K562 (cell line): ENCODE data around the gene RNF19B. TPM values are rescaled to one million over a fixed set of nuclear protein-coding genes. Genes with fewer than 3 reads are reported as not detected.
A peak's percentile ranks its signal among the peaks of the same experiment; 100 is the strongest.

Experiments used
- ATAC-seq: fragments of 200-7000 bp; cut with Tn5 transposase; 3 replicates; pipeline ENCODE4 v1.9.1; 2020; ENCODE audit warnings: moderate library complexity
- BruUV-seq: library from RNA; stranded (reverse); fragments of 400-500 nt; replicated peaks from 2 replicates; lab custom pipeline; 2021; lab: Mats Ljungman, UMichigan
- CTCF ChIA-PET: fragments of 300-600 bp; formaldehyde crosslinking; extraction: SDS; loops from one replicate; lab custom pipeline; 2021; ENCODE audit warnings: low intra/inter-chr PET ratio; lab: Yijun Ruan, JAX
- POLR2A ChIA-PET: fragments of 300-600, 350-650 bp; sonication (Branson Sonifier 250); formaldehyde crosslinking; extraction: SDS; loops from one replicate; lab custom pipeline; 2021; ENCODE audit warnings: antibody characterized with exemption, inconsistent platforms; lab: Yijun Ruan, JAX
- DNase-seq, 4 experiments: peaks; one replicate each; pipeline versions ENCODE4 v3.0.0 to v3.0.0-alpha.2; 2011 to 2018; ENCODE audit warnings: low spot score in 3 of 4, mixed read lengths in 3 of 4; ENCODE audit errors: extremely low read depth in 1 of 4
- FAIRE-seq: peaks from 2 replicates; lab custom pipeline; 2011; peaks lifted over from hg19 to GRCh38; lab: Jason Lieb, UNC
- H2AFZ ChIP-seq: 2 replicates; pipeline ENCODE4 v1.6.0; 2011; ENCODE audit warnings: low read depth, low read length, control low read depth, inconsistent platforms
- H3K27ac ChIP-seq: fragments of 200-600 bp; 3 replicates; pipeline ENCODE4 v1.8.0; 2011; ENCODE audit warnings: low read depth, mild to moderate bottlenecking, control low read depth, inconsistent platforms, low read length, moderate library complexity, mixed read lengths; ENCODE audit errors: extremely low read depth
- H3K27me3 ChIP-seq, 2 experiments: fragments of 300-600 bp in 1 of 2; 2 replicates in 1 of 2; 3 replicates in 1 of 2; pipeline versions ENCODE4 v1.6.0 to v1.8.0; 2011; ENCODE audit warnings: inconsistent platforms in 2 of 2, low read length in 2 of 2, mild to moderate bottlenecking in 1 of 2, mixed read lengths in 1 of 2, moderate library complexity in 1 of 2; ENCODE audit not compliant: control insufficient read depth in 2 of 2, insufficient read depth in 2 of 2
- H3K36me3 ChIP-seq: fragments of 300-600 bp; 3 replicates; pipeline ENCODE4 v1.8.0; 2011; ENCODE audit warnings: mild to moderate bottlenecking, low read length, inconsistent platforms; ENCODE audit not compliant: control insufficient read depth, insufficient read depth
- H3K4me1 ChIP-seq, 2 experiments: fragments of 200-600 bp in 1 of 2; replicated peaks in 1 of 2; 2 replicates in 1 of 2; 3 replicates in 1 of 2; pipeline versions ENCODE4 v1.5.1 to v1.8.0; 2011; ENCODE audit warnings: inconsistent platforms in 2 of 2, low read length in 2 of 2, mild to moderate bottlenecking in 1 of 2, mixed read lengths in 1 of 2, moderate library complexity in 1 of 2; ENCODE audit not compliant: control insufficient read depth in 2 of 2, insufficient read depth in 2 of 2
- H3K4me2 ChIP-seq: 2 replicates; pipeline ENCODE4 v1.6.1; 2011; ENCODE audit warnings: low read length, control low read depth, inconsistent platforms, mixed read lengths; ENCODE audit not compliant: insufficient read depth
- H3K4me3 ChIP-seq: fragments of 200-600 bp; sonication (generic), shearing (Covaris generic); 2 replicates; pipeline ENCODE4 v1.5.1; 2016; ENCODE audit warnings: control low read depth, inconsistent platforms
- H3K79me2 ChIP-seq: fragments of 200-600 bp; 3 replicates; pipeline ENCODE4 v1.8.0; 2011; ENCODE audit warnings: low read length, inconsistent platforms; ENCODE audit not compliant: control insufficient read depth, insufficient read depth
- H3K9ac ChIP-seq, 2 experiments: 2 replicates each; pipeline versions ENCODE4 v1.6.0 to v1.6.1; 2011; ENCODE audit warnings: low read depth in 2 of 2, low read length in 2 of 2, control low read depth in 1 of 2, inconsistent platforms in 1 of 2, mild to moderate bottlenecking in 1 of 2, mixed read lengths in 1 of 2; ENCODE audit not compliant: insufficient read depth in 1 of 2
- H3K9me1 ChIP-seq: one replicate; pipeline ENCODE4 v1.6.0; 2011; ENCODE audit warnings: inconsistent platforms, mild to moderate bottlenecking, low read length, moderate library complexity; ENCODE audit not compliant: control insufficient read depth, insufficient read depth
- H3K9me3 ChIP-seq: replicated peaks from 2 replicates; pipeline ENCODE4 v1.5.1; 2011; ENCODE audit warnings: low read depth, low read length, inconsistent platforms; ENCODE audit not compliant: control insufficient read depth, insufficient read depth
- H4K20me1 ChIP-seq: replicated peaks from 2 replicates; pipeline ENCODE4 v1.6.1; 2011; ENCODE audit warnings: low read length, inconsistent platforms, mixed read lengths; ENCODE audit not compliant: control insufficient read depth, insufficient read depth
- JUN ChIP-seq, 2 experiments: sonication (generic) in 1 of 2; formaldehyde crosslinking in 1 of 2; IDR thresholded peaks; 2 replicates each; pipeline versions ENCODE4 v1.6.1 to v1.8.0; 2012 to 2022; ENCODE audit warnings: borderline replicate concordance in 2 of 2, mild to moderate bottlenecking in 2 of 2, improper control_type of control experiment in 1 of 2, low read depth in 1 of 2, low read length in 1 of 2, missing genetic modification reagents in 1 of 2
- PHB2 ChIP-seq: fragments of 450-650 bp; IDR thresholded peaks from 2 replicates; pipeline ENCODE4 v1.6.1; 2017; ENCODE audit warnings: low read depth
- ZNF146 ChIP-seq: IDR thresholded peaks from one replicate; pipeline ENCODE4 v1.6.1; 2018; ENCODE audit warnings: missing compliant biosample characterization; ENCODE audit not compliant: unreplicated experiment
- in situ Hi-C: fragments of 300-500 bp; cut with MboI; formaldehyde crosslinking; loops from 4 replicates; pipeline ENCODE4 v1.15.0; 2018; ENCODE audit warnings: inconsistent platforms, mixed read lengths
- intact Hi-C: fragments of 100-400 bp; cut with micrococcal nuclease; formaldehyde crosslinking; loops from 2 replicates; pipeline ENCODE4 v1.14.2; 2022
- polyA plus RNA-seq, 8 experiments: library from polyadenylated mRNA; depleted of rRNA in 4 of 8; stranded (reverse) in 5 of 8; unstranded in 3 of 8; fragments of >200 nt; fragmentation: Nextera tagmentation in 2 of 8; fragmentation: Illumina TruSeq in 1 of 8; extraction: Ambion mirVana in 2 of 8; extraction: Trizol in 1 of 8; gene quantifications; 2 replicates each; pipeline versions ENCODE4 v1.2.1 to v1.2.3, GENCODE V29; 2011 to 2014; ENCODE audit warnings: inconsistent platforms in 1 of 8, missing spikeins in 1 of 8
- total RNA-seq, 7 experiments: library from RNA; depleted of rRNA in 6 of 7; stranded (reverse); fragments of >200 nt in 6 of 7; fragmentation: Illumina TruSeq in 2 of 7; extraction: Trizol in 2 of 7; gene quantifications; 2 replicates each; pipeline versions ENCODE4 v1.2.1 to v1.2.3, GENCODE V29; 2011 to 2021; ENCODE audit warnings: low replicate concordance in 1 of 7
- TF ChIP-seq, protein P1 (sequence below): fragments of 250-450 bp; sonication (Bioruptor Pico); IDR thresholded peaks from 2 replicates; pipeline ENCODE4 v1.6.1; 2021; ENCODE audit warnings: mild to moderate bottlenecking
- TF ChIP-seq, protein P2 (sequence below), 2 experiments: fragments of 450-650 bp; IDR thresholded peaks; 2 replicates each; pipeline ENCODE4 v1.6.1; 2016; ENCODE audit warnings: mild to moderate bottlenecking in 2 of 2, borderline replicate concordance in 1 of 2, low read depth in 1 of 2, moderate library complexity in 1 of 2
- TF ChIP-seq, protein P3 (sequence below): fragments of 250-450 bp; sonication (Bioruptor Pico); IDR thresholded peaks from 2 replicates; pipeline ENCODE4 v1.8.0; 2022; ENCODE audit warnings: inconsistent platforms, mild to moderate bottlenecking, moderate library complexity, borderline replicate concordance

Gene RNF19B
- total and polyA plus RNA-seq, 9 of the 15 experiments (the other 6 are each of a cell fraction or from before 2014, with no cell fraction given) = 2.6 to 14.9 (median 10.1) TPM

DNA sequence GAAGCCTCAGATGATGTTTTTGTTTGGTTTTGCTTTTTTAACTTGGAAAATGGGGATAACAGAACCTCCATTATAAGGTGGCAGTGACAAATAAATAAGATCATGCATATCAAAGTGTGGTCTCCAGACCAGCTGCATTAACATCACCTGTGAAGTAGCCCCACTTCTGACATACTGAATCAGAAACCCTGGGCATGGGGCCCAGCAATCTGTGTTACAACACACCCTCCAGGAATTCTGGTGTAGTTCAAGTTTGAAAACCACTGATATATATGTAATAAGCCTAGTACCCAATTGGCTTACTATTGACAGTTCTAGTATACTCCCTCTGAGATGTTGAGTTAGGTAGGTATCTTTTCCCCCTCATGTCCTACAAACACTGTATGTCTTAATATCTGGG, 24.1 kb upstream of the RNF19B start:
- Histone ChIP-seq H3K9me3 (no peaks in the 10 kb centered on the region), H3K27ac (peak overlapping the region; percentile 51; the same call in 2 of the 3 replicates), H3K4me1 (peaks cover 15 to 22% of the 10 kb centered on the region in 2 experiments), H3K4me3 (no peak overlapping the region), H3K36me3 (no peaks in the 10 kb centered on the region), H3K27me3 (no peaks in the 10 kb centered on the region), H3K4me2 (no peak overlapping the region; the same call in 1 of the 2 replicates), H4K20me1 (no peaks in the 10 kb centered on the region; the same call in 1 of the 2 replicates), H3K79me2 (no peaks in the 10 kb centered on the region), H2AFZ (no peak overlapping the region), H3K9me1 (no peaks in the 10 kb centered on the region), H3K9ac (no peak overlapping the region; a peak in 1 of 4 replicates)
- intact Hi-C loops = loop anchor here (1.0 kb wide), 1 partner anchor 24 kb away; the partner anchor contains the start of gene RNF19B
- FAIRE-seq (no peak), DNase-seq (no peak), ATAC-seq (no peak)
- ChIA-PET POLR2A (interaction anchor here (1.2 kb wide), 1 partner anchor 24 kb away, joined by 6 read pairs; the partner anchor contains the start of gene RNF19B), CTCF (no interaction called here)
- BruUV-seq = no TSS peak
- in situ Hi-C loops = no loop called here
- TF ChIP-seq PHB2 (no peak), ZNF146 (no peak), JUN (IDR thresholded peaks at IDR 0.05; ENCODE audit: borderline replicate concordance, low read depth, low read length) (no peak), JUN (CRISPR knock-in tag; IDR thresholded peaks at IDR 0.05; ENCODE audit: borderline replicate concordance) (no peak)
- TF ChIP-seq, protein P1, sequence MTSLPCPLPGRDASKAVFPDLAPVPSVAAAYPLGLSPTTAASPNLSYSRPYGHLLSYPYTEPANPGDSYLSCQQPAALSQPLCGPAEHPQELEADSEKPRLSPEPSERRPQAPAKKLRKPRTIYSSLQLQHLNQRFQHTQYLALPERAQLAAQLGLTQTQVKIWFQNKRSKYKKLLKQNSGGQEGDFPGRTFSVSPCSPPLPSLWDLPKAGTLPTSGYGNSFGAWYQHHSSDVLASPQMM (CRISPR knock-in tag) = no peak
- TF ChIP-seq, protein P2, sequence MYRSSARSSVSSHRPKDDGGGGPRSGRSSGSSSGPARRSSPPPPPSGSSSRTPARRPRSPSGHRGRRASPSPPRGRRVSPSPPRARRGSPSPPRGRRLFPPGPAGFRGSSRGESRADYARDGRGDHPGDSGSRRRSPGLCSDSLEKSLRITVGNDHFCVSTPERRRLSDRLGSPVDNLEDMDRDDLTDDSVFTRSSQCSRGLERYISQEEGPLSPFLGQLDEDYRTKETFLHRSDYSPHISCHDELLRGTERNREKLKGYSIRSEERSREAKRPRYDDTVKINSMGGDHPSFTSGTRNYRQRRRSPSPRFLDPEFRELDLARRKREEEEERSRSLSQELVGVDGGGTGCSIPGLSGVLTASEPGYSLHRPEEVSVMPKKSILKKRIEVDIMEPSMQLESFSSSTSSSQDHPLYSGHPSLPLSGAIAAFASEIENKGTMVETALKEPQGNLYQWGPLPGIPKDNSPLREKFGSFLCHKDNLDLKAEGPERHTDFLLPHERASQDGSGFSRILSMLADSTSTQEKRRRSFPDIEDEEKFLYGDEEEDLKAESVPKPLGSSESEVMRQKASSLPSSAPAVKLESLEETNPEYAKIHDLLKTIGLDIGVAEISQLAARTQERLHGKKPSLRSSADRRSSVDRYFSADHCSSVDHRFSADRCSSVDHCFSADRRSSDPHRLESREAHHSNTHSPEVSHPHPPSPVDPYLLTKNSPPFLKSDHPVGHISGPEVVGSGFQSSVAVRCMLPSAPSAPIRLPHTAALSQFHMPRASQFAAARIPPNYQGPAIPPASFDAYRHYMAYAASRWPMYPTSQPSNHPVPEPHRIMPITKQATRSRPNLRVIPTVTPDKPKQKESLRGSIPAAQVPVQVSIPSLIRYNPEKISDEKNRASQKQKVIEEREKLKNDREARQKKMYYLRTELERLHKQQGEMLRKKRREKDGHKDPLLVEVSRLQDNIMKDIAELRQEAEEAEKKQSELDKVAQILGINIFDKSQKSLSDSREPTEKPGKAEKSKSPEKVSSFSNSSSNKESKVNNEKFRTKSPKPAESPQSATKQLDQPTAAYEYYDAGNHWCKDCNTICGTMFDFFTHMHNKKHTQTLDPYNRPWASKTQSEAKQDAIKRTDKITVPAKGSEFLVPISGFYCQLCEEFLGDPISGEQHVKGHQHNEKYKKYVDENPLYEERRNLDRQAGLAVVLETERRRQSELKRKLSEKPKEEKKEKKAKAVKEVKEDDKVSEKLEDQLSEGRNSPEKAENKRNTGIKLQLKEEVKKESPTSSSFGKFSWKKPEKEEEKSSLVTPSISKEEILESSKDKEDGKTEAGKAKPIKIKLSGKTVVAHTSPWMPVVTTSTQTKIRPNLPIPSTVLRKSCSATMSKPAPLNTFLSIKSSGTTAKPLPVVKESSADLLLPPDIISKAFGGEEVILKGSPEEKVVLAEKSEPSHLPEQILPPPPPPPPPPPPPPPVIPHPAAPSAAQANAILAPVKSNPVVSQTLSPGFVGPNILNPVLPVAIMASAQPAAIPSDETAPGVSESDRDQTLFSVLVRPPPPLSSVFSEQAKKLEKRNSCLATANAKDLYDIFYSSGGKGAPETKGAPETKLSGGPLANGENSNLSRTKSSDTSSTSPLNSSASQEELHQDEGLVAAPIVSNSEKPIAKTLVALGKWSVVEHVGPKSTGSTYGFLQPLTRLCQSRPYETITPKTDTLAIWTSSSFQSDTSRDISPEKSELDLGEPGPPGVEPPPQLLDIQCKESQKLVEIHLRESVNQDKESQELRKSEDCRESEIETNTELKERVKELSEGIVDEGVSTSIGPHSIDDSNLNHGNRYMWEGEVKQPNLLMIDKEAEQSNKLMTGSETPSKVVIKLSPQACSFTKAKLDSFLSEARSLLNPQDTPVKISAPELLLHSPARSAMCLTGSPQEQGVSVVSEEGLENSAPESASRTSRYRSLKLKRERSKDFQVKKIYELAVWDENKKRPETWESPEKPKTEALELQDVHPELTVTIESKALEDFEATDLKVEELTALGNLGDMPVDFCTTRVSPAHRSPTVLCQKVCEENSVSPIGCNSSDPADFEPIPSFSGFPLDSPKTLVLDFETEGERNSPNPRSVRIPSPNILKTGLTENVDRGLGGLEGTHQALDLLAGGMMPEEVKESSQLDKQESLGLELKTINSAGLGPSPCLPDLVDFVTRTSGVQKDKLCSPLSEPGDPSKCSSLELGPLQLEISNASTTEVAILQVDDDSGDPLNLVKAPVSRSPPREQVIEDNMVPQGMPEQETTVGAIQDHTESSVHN (IDR thresholded peaks at IDR 0.05; ENCODE audit: borderline replicate concordance in 1 of 2, low read depth in 1 of 2) = 0 out of 4 replicates have a peak, but pooled peaks of 1 of the 2 experiments have one; percentile 23
- TF ChIP-seq, protein P3, sequence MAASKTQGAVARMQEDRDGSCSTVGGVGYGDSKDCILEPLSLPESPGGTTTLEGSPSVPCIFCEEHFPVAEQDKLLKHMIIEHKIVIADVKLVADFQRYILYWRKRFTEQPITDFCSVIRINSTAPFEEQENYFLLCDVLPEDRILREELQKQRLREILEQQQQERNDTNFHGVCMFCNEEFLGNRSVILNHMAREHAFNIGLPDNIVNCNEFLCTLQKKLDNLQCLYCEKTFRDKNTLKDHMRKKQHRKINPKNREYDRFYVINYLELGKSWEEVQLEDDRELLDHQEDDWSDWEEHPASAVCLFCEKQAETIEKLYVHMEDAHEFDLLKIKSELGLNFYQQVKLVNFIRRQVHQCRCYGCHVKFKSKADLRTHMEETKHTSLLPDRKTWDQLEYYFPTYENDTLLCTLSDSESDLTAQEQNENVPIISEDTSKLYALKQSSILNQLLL (CRISPR knock-in tag) = no peak
